Measurements from ENCODE around the gene CENPX. TPM values are rescaled to one million over a fixed set of nuclear protein-coding genes. Genes with fewer than 3 reads are reported as not detected.

The CENPX gene
- total and polyA plus RNA-seq, 2 of the 13 experiments (the other 11 are each of a cell fraction or from before 2014, with no cell fraction given), result 92.7 to 170 TPM

DNA sequence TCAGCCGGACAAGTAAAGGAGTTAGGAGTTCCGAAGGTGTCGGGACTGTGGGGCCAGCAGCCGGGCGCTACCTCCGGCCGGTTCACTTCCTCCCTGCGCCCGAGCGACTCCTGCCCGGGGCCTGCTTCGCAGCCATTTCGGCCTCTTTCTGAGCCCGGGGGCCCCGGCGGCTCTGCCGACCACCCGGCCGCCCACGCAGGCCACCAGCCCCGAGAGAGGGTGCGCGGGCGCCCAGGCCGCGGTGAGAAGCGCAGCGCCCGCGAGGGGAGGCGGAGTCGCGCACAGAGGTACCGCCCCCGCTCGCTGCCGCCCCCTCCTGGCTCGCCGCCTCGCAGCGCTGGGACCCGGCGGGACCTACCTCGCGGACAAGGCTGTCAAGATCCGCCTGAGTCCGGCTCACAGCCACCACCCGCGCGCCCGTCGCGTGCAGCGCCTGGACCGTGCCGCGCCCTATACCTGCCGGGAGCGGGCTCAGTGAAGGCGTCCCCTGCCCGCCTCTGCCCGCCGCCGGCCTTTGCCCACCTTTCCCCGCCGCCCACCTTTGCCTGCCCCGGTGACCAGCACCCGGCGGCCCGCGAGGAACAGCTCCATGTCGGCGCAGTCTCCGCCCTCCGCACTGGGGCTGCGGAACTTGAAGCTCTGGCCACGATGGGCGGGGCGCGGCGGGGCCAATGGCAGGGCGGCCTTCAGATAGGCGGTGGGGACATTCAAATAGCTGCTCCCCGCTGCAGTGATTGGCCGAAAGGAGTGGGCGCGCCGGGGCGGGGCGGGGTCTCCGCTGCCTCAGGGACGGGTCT lies 14.6 kb upstream of the CENPX start, which contains the start of gene DCXR (continued):
- TF ChIP-seq FOXA1 (IDR thresholded peaks at IDR 0.05), result no peak
- no peak; the same call in 1 of the 2 replicates for TF ChIP-seq FOXA1 (CRISPR knock-in tag; IDR thresholded peaks at IDR 0.05)
- TF ChIP-seq, protein P1, sequence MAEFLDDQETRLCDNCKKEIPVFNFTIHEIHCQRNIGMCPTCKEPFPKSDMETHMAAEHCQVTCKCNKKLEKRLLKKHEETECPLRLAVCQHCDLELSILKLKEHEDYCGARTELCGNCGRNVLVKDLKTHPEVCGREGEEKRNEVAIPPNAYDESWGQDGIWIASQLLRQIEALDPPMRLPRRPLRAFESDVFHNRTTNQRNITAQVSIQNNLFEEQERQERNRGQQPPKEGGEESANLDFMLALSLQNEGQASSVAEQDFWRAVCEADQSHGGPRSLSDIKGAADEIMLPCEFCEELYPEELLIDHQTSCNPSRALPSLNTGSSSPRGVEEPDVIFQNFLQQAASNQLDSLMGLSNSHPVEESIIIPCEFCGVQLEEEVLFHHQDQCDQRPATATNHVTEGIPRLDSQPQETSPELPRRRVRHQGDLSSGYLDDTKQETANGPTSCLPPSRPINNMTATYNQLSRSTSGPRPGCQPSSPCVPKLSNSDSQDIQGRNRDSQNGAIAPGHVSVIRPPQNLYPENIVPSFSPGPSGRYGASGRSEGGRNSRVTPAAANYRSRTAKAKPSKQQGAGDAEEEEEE (CRISPR knock-in tag; IDR thresholded peaks at IDR 0.05; ENCODE audit: borderline replicate concordance), result no peak
- TF ChIP-seq, protein P2, sequence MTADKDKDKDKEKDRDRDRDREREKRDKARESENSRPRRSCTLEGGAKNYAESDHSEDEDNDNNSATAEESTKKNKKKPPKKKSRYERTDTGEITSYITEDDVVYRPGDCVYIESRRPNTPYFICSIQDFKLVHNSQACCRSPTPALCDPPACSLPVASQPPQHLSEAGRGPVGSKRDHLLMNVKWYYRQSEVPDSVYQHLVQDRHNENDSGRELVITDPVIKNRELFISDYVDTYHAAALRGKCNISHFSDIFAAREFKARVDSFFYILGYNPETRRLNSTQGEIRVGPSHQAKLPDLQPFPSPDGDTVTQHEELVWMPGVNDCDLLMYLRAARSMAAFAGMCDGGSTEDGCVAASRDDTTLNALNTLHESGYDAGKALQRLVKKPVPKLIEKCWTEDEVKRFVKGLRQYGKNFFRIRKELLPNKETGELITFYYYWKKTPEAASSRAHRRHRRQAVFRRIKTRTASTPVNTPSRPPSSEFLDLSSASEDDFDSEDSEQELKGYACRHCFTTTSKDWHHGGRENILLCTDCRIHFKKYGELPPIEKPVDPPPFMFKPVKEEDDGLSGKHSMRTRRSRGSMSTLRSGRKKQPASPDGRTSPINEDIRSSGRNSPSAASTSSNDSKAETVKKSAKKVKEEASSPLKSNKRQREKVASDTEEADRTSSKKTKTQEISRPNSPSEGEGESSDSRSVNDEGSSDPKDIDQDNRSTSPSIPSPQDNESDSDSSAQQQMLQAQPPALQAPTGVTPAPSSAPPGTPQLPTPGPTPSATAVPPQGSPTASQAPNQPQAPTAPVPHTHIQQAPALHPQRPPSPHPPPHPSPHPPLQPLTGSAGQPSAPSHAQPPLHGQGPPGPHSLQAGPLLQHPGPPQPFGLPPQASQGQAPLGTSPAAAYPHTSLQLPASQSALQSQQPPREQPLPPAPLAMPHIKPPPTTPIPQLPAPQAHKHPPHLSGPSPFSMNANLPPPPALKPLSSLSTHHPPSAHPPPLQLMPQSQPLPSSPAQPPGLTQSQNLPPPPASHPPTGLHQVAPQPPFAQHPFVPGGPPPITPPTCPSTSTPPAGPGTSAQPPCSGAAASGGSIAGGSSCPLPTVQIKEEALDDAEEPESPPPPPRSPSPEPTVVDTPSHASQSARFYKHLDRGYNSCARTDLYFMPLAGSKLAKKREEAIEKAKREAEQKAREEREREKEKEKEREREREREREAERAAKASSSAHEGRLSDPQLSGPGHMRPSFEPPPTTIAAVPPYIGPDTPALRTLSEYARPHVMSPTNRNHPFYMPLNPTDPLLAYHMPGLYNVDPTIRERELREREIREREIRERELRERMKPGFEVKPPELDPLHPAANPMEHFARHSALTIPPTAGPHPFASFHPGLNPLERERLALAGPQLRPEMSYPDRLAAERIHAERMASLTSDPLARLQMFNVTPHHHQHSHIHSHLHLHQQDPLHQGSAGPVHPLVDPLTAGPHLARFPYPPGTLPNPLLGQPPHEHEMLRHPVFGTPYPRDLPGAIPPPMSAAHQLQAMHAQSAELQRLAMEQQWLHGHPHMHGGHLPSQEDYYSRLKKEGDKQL (CRISPR knock-in tag; IDR thresholded peaks at IDR 0.05; ENCODE audit: low read depth), result 0 out of 2 replicates have a peak, but pooled peaks have one; percentile 31
- TF ChIP-seq ETV5 (CRISPR knock-in tag; IDR thresholded peaks at IDR 0.05; ENCODE audit: borderline replicate concordance), result peak; percentile 67
- TF ChIP-seq, protein P3, sequence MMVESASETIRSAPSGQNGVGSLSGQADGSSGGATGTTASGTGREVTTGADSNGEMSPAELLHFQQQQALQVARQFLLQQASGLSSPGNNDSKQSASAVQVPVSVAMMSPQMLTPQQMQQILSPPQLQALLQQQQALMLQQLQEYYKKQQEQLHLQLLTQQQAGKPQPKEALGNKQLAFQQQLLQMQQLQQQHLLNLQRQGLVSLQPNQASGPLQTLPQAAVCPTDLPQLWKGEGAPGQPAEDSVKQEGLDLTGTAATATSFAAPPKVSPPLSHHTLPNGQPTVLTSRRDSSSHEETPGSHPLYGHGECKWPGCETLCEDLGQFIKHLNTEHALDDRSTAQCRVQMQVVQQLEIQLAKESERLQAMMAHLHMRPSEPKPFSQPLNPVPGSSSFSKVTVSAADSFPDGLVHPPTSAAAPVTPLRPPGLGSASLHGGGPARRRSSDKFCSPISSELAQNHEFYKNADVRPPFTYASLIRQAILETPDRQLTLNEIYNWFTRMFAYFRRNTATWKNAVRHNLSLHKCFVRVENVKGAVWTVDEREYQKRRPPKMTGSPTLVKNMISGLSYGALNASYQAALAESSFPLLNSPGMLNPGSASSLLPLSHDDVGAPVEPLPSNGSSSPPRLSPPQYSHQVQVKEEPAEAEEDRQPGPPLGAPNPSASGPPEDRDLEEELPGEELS (CRISPR knock-in tag; IDR thresholded peaks at IDR 0.05), result no peak; the same call in 1 of the 2 replicates
- no peak; the same call in none of the 2 replicates for TF ChIP-seq ZBTB7A (CRISPR knock-in tag; IDR thresholded peaks at IDR 0.05)
- TF ChIP-seq ZNF33B (CRISPR knock-in tag; IDR thresholded peaks at IDR 0.05), result peak; percentile 94
- TF ChIP-seq ZNF224 (CRISPR knock-in tag; IDR thresholded peaks at IDR 0.05), result peak; percentile 76; the same call in 1 of the 2 replicates
- TF ChIP-seq WIZ (CRISPR knock-in tag; IDR thresholded peaks at IDR 0.05), result peak; percentile 85; the same call in 1 of the 2 replicates
- TF ChIP-seq ZNF264 (CRISPR knock-in tag; IDR thresholded peaks at IDR 0.05), result no peak
- no peak; the same call in 1 of the 2 replicates for TF ChIP-seq ZBTB8A (CRISPR knock-in tag; IDR thresholded peaks at IDR 0.05; ENCODE audit: borderline replicate concordance, low read depth)
- TF ChIP-seq PHF5A (CRISPR knock-in tag; IDR thresholded peaks at IDR 0.05; ENCODE audit: low read depth, unreplicated experiment), result no peak
- TF ChIP-seq, protein P4, sequence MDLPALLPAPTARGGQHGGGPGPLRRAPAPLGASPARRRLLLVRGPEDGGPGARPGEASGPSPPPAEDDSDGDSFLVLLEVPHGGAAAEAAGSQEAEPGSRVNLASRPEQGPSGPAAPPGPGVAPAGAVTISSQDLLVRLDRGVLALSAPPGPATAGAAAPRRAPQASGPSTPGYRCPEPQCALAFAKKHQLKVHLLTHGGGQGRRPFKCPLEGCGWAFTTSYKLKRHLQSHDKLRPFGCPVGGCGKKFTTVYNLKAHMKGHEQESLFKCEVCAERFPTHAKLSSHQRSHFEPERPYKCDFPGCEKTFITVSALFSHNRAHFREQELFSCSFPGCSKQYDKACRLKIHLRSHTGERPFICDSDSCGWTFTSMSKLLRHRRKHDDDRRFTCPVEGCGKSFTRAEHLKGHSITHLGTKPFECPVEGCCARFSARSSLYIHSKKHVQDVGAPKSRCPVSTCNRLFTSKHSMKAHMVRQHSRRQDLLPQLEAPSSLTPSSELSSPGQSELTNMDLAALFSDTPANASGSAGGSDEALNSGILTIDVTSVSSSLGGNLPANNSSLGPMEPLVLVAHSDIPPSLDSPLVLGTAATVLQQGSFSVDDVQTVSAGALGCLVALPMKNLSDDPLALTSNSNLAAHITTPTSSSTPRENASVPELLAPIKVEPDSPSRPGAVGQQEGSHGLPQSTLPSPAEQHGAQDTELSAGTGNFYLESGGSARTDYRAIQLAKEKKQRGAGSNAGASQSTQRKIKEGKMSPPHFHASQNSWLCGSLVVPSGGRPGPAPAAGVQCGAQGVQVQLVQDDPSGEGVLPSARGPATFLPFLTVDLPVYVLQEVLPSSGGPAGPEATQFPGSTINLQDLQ (CRISPR knock-in tag; IDR thresholded peaks at IDR 0.05), result no peak
- no peak for TF ChIP-seq POLR2AphosphoS2 (IDR thresholded peaks at IDR 0.05; ENCODE audit: low read depth, low read length)

Measured in HepG2 (cell line).